ENCODE data around the gene AEBP1.

Gene AEBP1

GRCh38 chr7:44152971-44153947 is 49.1 kb downstream of the AEBP1 start:
- in situ Hi-C loops (cut with HindIII; ENCODE audit: low sequenced_read_pairs) = no loop called here

- in situ Hi-C loops (cut with HindIII; ENCODE audit: low sequenced_read_pairs) = no loop called here
Measured at GRCh38 chr7:44153948-44154335, 49.8 kb downstream of the AEBP1 start.

GRCh38 chr7:44154703-44155102 is 50.6 kb downstream of the AEBP1 start:
- in situ Hi-C loops (cut with HindIII; ENCODE audit: low sequenced_read_pairs) = no loop called here

GRCh38 chr7:44155191-44156185 is 51.3 kb downstream of the AEBP1 start:
- in situ Hi-C loops (cut with HindIII; ENCODE audit: low sequenced_read_pairs) = no loop called here

GRCh38 chr7:44156453-44157010 is 52.4 kb downstream of the AEBP1 start:
- in situ Hi-C loops (cut with HindIII; ENCODE audit: low sequenced_read_pairs) = no loop called here

GRCh38 chr7:44157116-44158080 is 53.3 kb downstream of the AEBP1 start:
- in situ Hi-C loops (cut with HindIII; ENCODE audit: low sequenced_read_pairs) = no loop called here

- in situ Hi-C loops (cut with HindIII; ENCODE audit: low sequenced_read_pairs) = no loop called here
Measured at GRCh38 chr7:44158096-44158872, 54.1 kb downstream of the AEBP1 start.

GRCh38 chr7:44158873-44159631 is 54.9 kb downstream of the AEBP1 start:
- in situ Hi-C loops (cut with HindIII; ENCODE audit: low sequenced_read_pairs) = no loop called here

GRCh38 chr7:44159824-44160630 is 55.9 kb downstream of the AEBP1 start:
- in situ Hi-C loops (cut with HindIII; ENCODE audit: low sequenced_read_pairs) = no loop called here

GRCh38 chr7:44161371-44161770 is 57.2 kb downstream of the AEBP1 start:
- in situ Hi-C loops (cut with HindIII; ENCODE audit: low sequenced_read_pairs) = no loop called here

GRCh38 chr7:44162179-44162578 is 58.0 kb downstream of the AEBP1 start:
- in situ Hi-C loops (cut with HindIII; ENCODE audit: low sequenced_read_pairs) = no loop called here

GRCh38 chr7:44162785-44163395 is 58.7 kb downstream of the AEBP1 start:
- in situ Hi-C loops (cut with HindIII; ENCODE audit: low sequenced_read_pairs) = no loop called here

GRCh38 chr7:44163591-44163990 is 59.4 kb downstream of the AEBP1 start:
- in situ Hi-C loops (cut with HindIII; ENCODE audit: low sequenced_read_pairs) = no loop called here
